Measurements from ENCODE around the gene MICAL3. TPM values are rescaled to one million over a fixed set of nuclear protein-coding genes. Genes with fewer than 3 reads are reported as not detected.

The MICAL3 gene
- total and polyA plus RNA-seq, 2 of the 8 experiments (the other 6 are each of a cell fraction or from before 2014, with no cell fraction given), result 8.3 to 41.8 TPM

DNA sequence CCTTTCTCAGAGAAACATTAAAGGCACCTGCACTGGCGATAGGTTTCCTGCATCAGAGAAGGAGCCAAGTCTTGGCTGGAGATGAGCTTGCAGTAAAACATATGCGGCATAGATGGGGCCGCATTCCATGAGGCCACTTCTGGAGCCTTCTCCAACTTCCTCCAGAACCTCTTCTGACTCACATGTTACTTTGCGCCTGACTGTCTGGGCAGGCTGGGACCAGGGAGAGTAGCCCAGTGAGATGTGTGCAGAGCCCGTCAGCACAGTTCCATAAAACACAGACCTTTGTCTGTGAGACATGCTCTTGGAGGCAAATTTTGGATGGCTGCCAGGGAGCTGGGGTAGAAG is 194.7 kb downstream of the MICAL3 start:
- H4K20me1 ChIP-seq (replicated peaks in 1 of 2; ENCODE audit: control insufficient read depth in 1 of 2, insufficient read depth in 2 of 2, low read length in 2 of 2), result peaks cover 1 to 6% of the 10 kb centered on the region in 2 experiments
- H3K56ac ChIP-seq (replicated peaks; ENCODE audit: insufficient read length, low read depth, low read length), result no peak overlapping the region
- no peaks in the 10 kb centered on the region for H3K9me3 ChIP-seq (ENCODE audit: insufficient read depth in 2 of 2, low read depth in 1 of 2, low read length in 1 of 2)
- H3K9ac ChIP-seq (replicated peaks in 1 of 4; ENCODE audit: extremely low read depth in 1 of 4, low read depth in 3 of 4, low read length in 3 of 4), result no peak overlapping the region
- H3K79me2 ChIP-seq (ENCODE audit: control insufficient read depth in 1 of 2, insufficient read depth in 2 of 2, low read length in 2 of 2), result no peaks in the 10 kb centered on the region
- no peak overlapping the region for H3K27ac ChIP-seq (ENCODE audit: low read depth, low read length)
- H3K4me3 ChIP-seq (ENCODE audit: extremely low read depth in 1 of 4, insufficient read depth in 2 of 4, low read depth in 3 of 4, low read length in 4 of 4), result no peak overlapping the region
- no peak overlapping the region for H3K4ac ChIP-seq (replicated peaks; ENCODE audit: insufficient read length, low read depth, low read length)
- no peaks in the 10 kb centered on the region for H3K4me1 ChIP-seq (replicated peaks in 1 of 4; ENCODE audit: control insufficient read depth in 3 of 4, insufficient read depth in 4 of 4, low read length in 3 of 4)
- no peak overlapping the region for H4K91ac ChIP-seq (replicated peaks; ENCODE audit: insufficient read length, low read length)
- no peaks in the 10 kb centered on the region for H3K23me2 ChIP-seq (ENCODE audit: low read depth, low read length)
- no peak overlapping the region for H2BK5ac ChIP-seq (ENCODE audit: low read depth, low read length)
- no peak overlapping the region for H2BK120ac ChIP-seq (replicated peaks; ENCODE audit: low read depth, low read length)
- H3K79me1 ChIP-seq (ENCODE audit: low read depth, low read length), result no peaks in the 10 kb centered on the region
- H3K36me3 ChIP-seq (ENCODE audit: control insufficient read depth in 2 of 4, insufficient read depth in 4 of 4, low read length in 3 of 4), result no peaks in the 10 kb centered on the region
- no peak overlapping the region for H2BK15ac ChIP-seq (ENCODE audit: low read length)
- no peak overlapping the region for H4K8ac ChIP-seq (ENCODE audit: extremely low read depth, insufficient read depth, low read length)
- WGBS, 2 experiments (ENCODE audit: extremely low coverage in 1 of 2, insufficient coverage in 1 of 2, insufficient read length in 1 of 2, insufficient replicate concordance in 2 of 2, low coverage in 1 of 2, low lambda C conversion rate in 2 of 2, missing lambda C conversion rate in 1 of 2), result 89% methylated on average over 5 of the region's 5 CpGs; no CpG with 5 or more reads in 1 of the 2 experiments
- no peak overlapping the region for H3K14ac ChIP-seq (ENCODE audit: insufficient read length)
- DNase-seq (ENCODE audit: low read depth in 1 of 2, low spot score in 2 of 2) (no peak), FAIRE-seq (no peak)
- no peak overlapping the region for H2AFZ ChIP-seq (ENCODE audit: low read length)
- H3K4me2 ChIP-seq (ENCODE audit: insufficient read depth in 1 of 2, low read depth in 2 of 2, low read length in 2 of 2), result no peak overlapping the region
- H3K18ac ChIP-seq (ENCODE audit: extremely low read depth, low read length), result no peak overlapping the region
- no peak overlapping the region for H2BK20ac ChIP-seq (ENCODE audit: low read length)
- H2AK5ac ChIP-seq (ENCODE audit: low read depth, low read length), result no peak overlapping the region
- no peaks in the 10 kb centered on the region for H3K27me3 ChIP-seq (replicated peaks in 1 of 4; ENCODE audit: control insufficient read depth in 3 of 4, extremely low read depth in 1 of 4, insufficient read depth in 3 of 4, low read length in 3 of 4)
- no peak overlapping the region for H3K23ac ChIP-seq (ENCODE audit: insufficient read length)
- CTCF ChIA-PET (ENCODE audit: partially characterized antibody), result interaction anchor here (0.9 to 10.5 kb wide), 34 partner anchors 8 to 282 kb away, joined by 3 to 163 read pairs (median 6); partner anchors contain the start of gene PEX26
- H4K5ac ChIP-seq (ENCODE audit: insufficient read length, low read depth, low read length), result no peak overlapping the region
- POLR2A ChIA-PET (ENCODE audit: partially characterized antibody), result interaction anchor here (1.4 kb wide), 1 partner anchor 247 kb away, joined by 3 read pairs; no protein-coding TSS in a partner anchor
- no peak overlapping the region for H2BK12ac ChIP-seq (ENCODE audit: low read depth, low read length)
- TF ChIP-seq SUZ12 (IDR thresholded peaks at IDR 0.05; ENCODE audit: low read length), result no peak
